Keratinocyte (primary cell): Measurements from ENCODE around the gene CTSD. TPM values are rescaled to one million over a fixed set of nuclear protein-coding genes. Genes with fewer than 3 reads are reported as not detected.

Experiments
- DNase-seq: peaks from one replicate; pipeline ENCODE4 v3.0.0-alpha.2; 2011; ENCODE audit warnings: low read depth, missing footprints, low spot score
- FAIRE-seq: peaks from 2 replicates; lab custom pipeline; 2011; peaks lifted over from hg19 to GRCh38; lab: Jason Lieb, UNC
- H2AFZ ChIP-seq: 2 replicates; pipeline ENCODE4 v1.6.0; 2012; ENCODE audit warnings: low read length, control low read depth, inconsistent platforms; ENCODE audit not compliant: control insufficient read depth
- H3K27ac ChIP-seq: 2 replicates; pipeline ENCODE4 v1.5.1; 2011; ENCODE audit warnings: low read length; ENCODE audit not compliant: control insufficient read depth, insufficient read depth
- H3K27me3 ChIP-seq: 3 replicates; pipeline ENCODE4 v1.6.0; 2011; ENCODE audit warnings: low read length; ENCODE audit not compliant: control insufficient read depth, insufficient read depth; ENCODE audit errors: extremely low read depth
- H3K36me3 ChIP-seq, 2 experiments: 2 replicates in 1 of 2; 3 replicates in 1 of 2; pipeline ENCODE4 v1.5.1; 2011; ENCODE audit warnings: low read length in 2 of 2, mild to moderate bottlenecking in 1 of 2; ENCODE audit not compliant: control insufficient read depth in 2 of 2, insufficient read depth in 2 of 2; ENCODE audit errors: extremely low read depth in 1 of 2
- H3K4me1 ChIP-seq: 3 replicates; pipeline ENCODE4 v1.5.1; 2011; ENCODE audit warnings: low read length; ENCODE audit not compliant: control insufficient read depth, insufficient read depth; ENCODE audit errors: extremely low read depth
- H3K4me2 ChIP-seq: 3 replicates; pipeline ENCODE4 v1.6.0; 2011; ENCODE audit warnings: low read depth, low read length; ENCODE audit not compliant: control insufficient read depth, insufficient read depth; ENCODE audit errors: extremely low read depth
- H3K4me3 ChIP-seq, 3 experiments: fragments of 200-600 bp in 1 of 3; sonication (generic) in 1 of 3; 2 replicates in 2 of 3; 3 replicates in 1 of 3; pipeline ENCODE4 v1.5.1; 2011 to 2016; ENCODE audit warnings: low read length in 3 of 3, mild to moderate bottlenecking in 3 of 3, control low read depth in 2 of 3, inconsistent platforms in 1 of 3, low read depth in 1 of 3, mixed read lengths in 1 of 3, mixed run types in 1 of 3, moderate library complexity in 1 of 3; ENCODE audit not compliant: control insufficient read depth in 2 of 3, insufficient read depth in 2 of 3; ENCODE audit errors: extremely low read depth in 1 of 3
- H3K79me2 ChIP-seq: 2 replicates; pipeline ENCODE4 v1.6.0; 2012; ENCODE audit warnings: low read length; ENCODE audit not compliant: control insufficient read depth, insufficient read depth
- H3K9ac ChIP-seq: 3 replicates; pipeline ENCODE4 v1.6.0; 2011; ENCODE audit warnings: low read length; ENCODE audit not compliant: control insufficient read depth, insufficient read depth; ENCODE audit errors: extremely low read depth
- H3K9me1 ChIP-seq: 3 replicates; pipeline ENCODE4 v1.6.0; 2011; ENCODE audit warnings: low read length; ENCODE audit not compliant: control insufficient read depth, insufficient read depth; ENCODE audit errors: extremely low read depth
- H3K9me3 ChIP-seq: 2 replicates; pipeline ENCODE4 v1.5.1; 2012; ENCODE audit warnings: low read depth, low read length; ENCODE audit not compliant: control insufficient read depth
- H4K20me1 ChIP-seq: 3 replicates; pipeline ENCODE4 v1.6.0; 2011; ENCODE audit warnings: low read length; ENCODE audit not compliant: control insufficient read depth, insufficient read depth; ENCODE audit errors: extremely low read depth
- CTCF ChIP-seq, 3 experiments: IDR thresholded peaks in 1 of 3; conservative IDR thresholded peaks in 1 of 3; optimal IDR thresholded peaks in 1 of 3; 2 replicates in 2 of 3; 3 replicates in 1 of 3; pipeline versions ENCODE3 to v1.5.1; 2011; ENCODE audit warnings: low read length in 3 of 3, mild to moderate bottlenecking in 3 of 3, moderate library complexity in 2 of 3, control low read depth in 1 of 3, inconsistent platforms in 1 of 3; ENCODE audit not compliant: insufficient read depth in 2 of 3; ENCODE audit errors: extremely low read depth in 1 of 3
- EZH2 ChIP-seq: IDR thresholded peaks from one replicate; pipeline ENCODE4 v1.6.1; 2012; ENCODE audit warnings: inconsistent platforms, mild to moderate bottlenecking, low read length, moderate library complexity
- dilution Hi-C: fragments of 300-500 bp; cut with MboI; formaldehyde crosslinking; loops from one replicate; pipeline ENCODE4 v1.7.0; 2020; ENCODE audit warnings: low sequenced_read_pairs; ENCODE audit not compliant: extremely low pct_ligation_motif_present
- polyA plus RNA-seq, 5 experiments: library from polyadenylated mRNA; depleted of rRNA in 3 of 5; stranded (reverse) in 3 of 5; stranded (forward) in 1 of 5; unstranded in 1 of 5; fragments of >200 nt; gene quantifications; 1 replicate in 1 of 5; 2 replicates in 3 of 5; 3 replicates in 1 of 5; pipeline versions ENCODE4 v1.2.1 to v1.2.3, GENCODE V29; 2011 to 2012; ENCODE audit warnings: missing spikeins in 2 of 5, low read depth in 1 of 5, low replicate concordance in 1 of 5

CTSD gene
- polyA plus RNA-seq, 1 donor (not counting 4 experiments of a cell fraction or from before 2014, with no cell fraction given) = 152 TPM

DNA sequence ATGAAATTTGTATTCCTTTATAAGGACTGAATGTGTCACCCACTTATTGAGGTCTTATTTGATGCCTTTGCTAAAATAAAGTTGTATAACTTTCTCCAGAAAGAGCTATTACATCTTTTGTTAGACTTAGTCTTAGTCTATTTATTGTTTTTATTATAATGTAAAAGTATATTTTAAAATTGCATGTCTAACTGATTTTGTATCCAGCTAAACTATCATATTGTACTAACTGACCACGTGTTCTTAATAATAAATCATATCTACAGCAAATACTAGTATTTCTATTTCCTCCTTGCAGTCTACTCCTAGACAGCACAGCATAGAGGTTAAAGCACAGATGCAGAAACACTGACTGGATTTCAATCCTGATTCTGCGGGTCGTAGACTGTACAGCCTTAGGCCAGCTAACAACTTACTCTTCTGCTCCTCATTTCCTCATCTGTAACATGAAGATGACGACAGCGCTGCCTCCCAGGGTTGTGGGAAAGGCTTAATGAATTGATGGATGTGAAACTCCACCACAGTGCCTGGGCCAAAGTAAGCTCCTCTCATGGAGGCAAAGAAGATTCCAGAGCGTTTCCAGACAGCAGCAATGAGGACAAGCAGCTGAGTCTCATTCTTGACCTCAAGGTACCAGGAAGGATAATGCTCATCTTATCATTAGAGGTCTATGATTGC, 26.5 kb downstream of the CTSD start:
- no peak overlapping the region for H3K4me3 ChIP-seq
- dilution Hi-C loops = no loop called here
- H3K9ac ChIP-seq = no peak overlapping the region
- H2AFZ ChIP-seq = no peak overlapping the region
- H3K27ac ChIP-seq = no peak overlapping the region
- peaks cover 8% of the 10 kb centered on the region for H3K9me3 ChIP-seq
- no peaks in the 10 kb centered on the region for H3K4me1 ChIP-seq
- TF ChIP-seq EZH2 = no peak
- TF ChIP-seq CTCF (optimal IDR thresholded peaks at IDR 0.05 in 1 of 3, IDR thresholded peaks at IDR 0.05 in 1 of 3, conservative IDR thresholded peaks at IDR 0.05 in 1 of 3; ENCODE audit: extremely low read depth in 1 of 3, insufficient read depth in 2 of 3, low read length in 3 of 3) = no peak
- no peak for FAIRE-seq
- H3K79me2 ChIP-seq = no peaks in the 10 kb centered on the region
- H4K20me1 ChIP-seq = no peaks in the 10 kb centered on the region
- no peaks in the 10 kb centered on the region for H3K9me1 ChIP-seq
- H3K36me3 ChIP-seq = no peaks in the 10 kb centered on the region
- no peak overlapping the region for H3K4me2 ChIP-seq
- DNase-seq = no peak
- H3K27me3 ChIP-seq = peaks cover 54% of the 10 kb centered on the region

GRCh38 chr11:1736447-1736992, 27.2 kb downstream of the CTSD start:
- Histone ChIP-seq H3K4me3 (no peak overlapping the region), H3K36me3 (no peaks in the 10 kb centered on the region), H2AFZ (no peak overlapping the region), H3K9me1 (no peaks in the 10 kb centered on the region), H3K9ac (no peak overlapping the region), H3K79me2 (no peaks in the 10 kb centered on the region), H3K4me1 (no peaks in the 10 kb centered on the region), H4K20me1 (no peaks in the 10 kb centered on the region), H3K4me2 (no peak overlapping the region), H3K9me3 (peaks cover 8% of the 10 kb centered on the region), H3K27ac (no peak overlapping the region), H3K27me3 (peaks cover 56% of the 10 kb centered on the region)
- dilution Hi-C loops = no loop called here
- no peak for TF ChIP-seq CTCF (optimal IDR thresholded peaks at IDR 0.05 in 1 of 3, IDR thresholded peaks at IDR 0.05 in 1 of 3, conservative IDR thresholded peaks at IDR 0.05 in 1 of 3; ENCODE audit: extremely low read depth in 1 of 3, insufficient read depth in 2 of 3, low read length in 3 of 3)
- no peak for TF ChIP-seq EZH2
- FAIRE-seq (no peak), DNase-seq (no peak)
